GM10266 (cell line): ENCODE data around the gene NQO2.
"Not testable (repeated sequence)": the region's sequence is repeated elsewhere in the genome, so short reads cannot be mapped to it uniquely, and the experiment has no call there.

Source experiments
- DNase-seq: peaks from one replicate; pipeline ENCODE4 v3.0.0; 2012; ENCODE audit errors: extremely low spot score
- CTCF ChIP-seq: IDR thresholded peaks from 2 replicates; pipeline ENCODE4 v1.5.1; 2012; ENCODE audit warnings: mild to moderate bottlenecking, low read depth; ENCODE audit not compliant: control insufficient read depth, insufficient read depth; ENCODE audit errors: missing control alignments

The NQO2 gene

GRCh38 chr6:2998998-2999617 is 586 bp upstream of the NQO2 start:
- TF ChIP-seq CTCF, result no peak
- no peak for DNase-seq

- DNase-seq, result no peak
- TF ChIP-seq CTCF, result no peak
These were observed 1.6 kb downstream of the NQO2 start for GRCh38 chr6:3001146-3001772.

- peak; percentile 53 for TF ChIP-seq CTCF
- DNase-seq, result peak; percentile 70
These were observed 2.1 kb downstream of the NQO2 start for GRCh38 chr6:3001773-3002293.

GRCh38 chr6:3003226-3003625 is 3.5 kb downstream of the NQO2 start:
- DNase-seq, result not testable (repeated sequence)

GRCh38 chr6:3005077-3005476 is 5.4 kb downstream of the NQO2 start:
- no peak for TF ChIP-seq CTCF
- no peak for DNase-seq

GRCh38 chr6:3005874-3006273 is 6.2 kb downstream of the NQO2 start:
- TF ChIP-seq CTCF, result no peak
- no peak for DNase-seq

GRCh38 chr6:3006476-3006875 is 6.8 kb downstream of the NQO2 start:
- TF ChIP-seq CTCF, result no peak

More at GRCh38 chr6:3006476-3006875, 6.8 kb downstream of the NQO2 start:
- no peak for DNase-seq
